Activated CD4-positive, alpha-beta T cell treated with anti-CD3 and anti-CD28 coated beads, Interleukin-2, amount 50 U/mL, for 16 hours (primary cell): ENCODE measurements around the gene CHRM5.

Source experiments
- DNase-seq: peaks from one replicate; pipeline ENCODE4 v3.0.0-alpha.2; 2020

Gene CHRM5

GRCh38 chr15:34106423-34106822 is 138.1 kb downstream of the CHRM5 start:
- no peak for DNase-seq

GRCh38 chr15:34107315-34107714 is 139.0 kb downstream of the CHRM5 start:
- DNase-seq = no peak

GRCh38 chr15:34109797-34110663 is 141.7 kb downstream of the CHRM5 start:
- DNase-seq = peak; percentile 39

GRCh38 chr15:34111488-34111887 is 143.2 kb downstream of the CHRM5 start:
- no peak for DNase-seq

- no peak for DNase-seq
These were observed 145.9 kb downstream of the CHRM5 start for GRCh38 chr15:34114215-34114614.

- no peak for DNase-seq
These were observed 146.4 kb downstream of the CHRM5 start for GRCh38 chr15:34114739-34115138.

GRCh38 chr15:34116620-34117019 is 148.3 kb downstream of the CHRM5 start:
- DNase-seq = no peak
